Measurements from ENCODE around the gene TMEM43. TPM values are rescaled to one million over a fixed set of nuclear protein-coding genes. Genes with fewer than 3 reads are reported as not detected.

The TMEM43 gene
- total RNA-seq, 1 donor from 2014 or later = 52.0 TPM

DNA sequence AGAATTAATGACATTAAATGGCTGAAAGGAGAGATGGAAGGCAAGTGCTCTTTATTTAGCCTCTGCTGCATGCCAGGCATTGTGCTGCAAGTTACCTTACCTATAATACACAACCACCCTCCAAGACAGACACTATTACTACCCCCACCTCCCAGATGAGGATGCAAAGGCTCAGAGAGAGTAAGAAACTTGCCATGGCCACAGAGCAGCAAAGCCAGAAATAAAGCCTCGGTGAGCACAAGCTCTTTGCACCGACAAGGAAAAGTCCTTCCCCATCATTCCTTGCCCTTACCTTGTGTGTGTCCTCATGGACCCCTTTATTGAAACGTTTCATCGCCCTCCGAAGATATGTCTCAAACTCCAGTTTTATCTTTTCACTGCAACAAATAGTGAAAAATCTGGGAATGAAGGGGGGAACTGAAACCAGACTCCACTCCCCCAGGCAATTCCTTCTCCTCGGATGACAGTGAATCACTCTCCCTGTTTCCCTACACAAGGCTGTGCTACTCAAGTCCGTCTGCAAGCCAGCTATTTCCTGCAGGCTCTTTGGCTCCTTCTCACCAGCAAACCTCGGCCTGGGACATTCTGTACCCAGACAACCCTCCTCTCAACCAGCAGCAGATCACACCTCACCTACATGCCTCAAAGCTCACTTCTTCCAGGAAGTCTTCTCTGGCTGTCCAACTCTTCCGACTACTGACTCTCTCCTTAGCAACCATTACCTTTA lies 42.2 kb downstream of the TMEM43 start:
- no peaks in the 10 kb centered on the region for H3K27me3 Mint-ChIP-seq
- H3K27ac Mint-ChIP-seq = no peak overlapping the region
- peaks cover 9% of the 10 kb centered on the region for H3K4me1 Mint-ChIP-seq (ENCODE audit: unreplicated experiment)
- no peaks in the 10 kb centered on the region for H3K9me3 Mint-ChIP-seq
- no peak overlapping the region for H3K4me3 Mint-ChIP-seq
- DNase-seq (ENCODE audit: extremely low spot score, unreplicated experiment) = no peak
- peaks cover 74% of the 10 kb centered on the region for H3K36me3 Mint-ChIP-seq
- TF ChIP-seq, protein P1, sequence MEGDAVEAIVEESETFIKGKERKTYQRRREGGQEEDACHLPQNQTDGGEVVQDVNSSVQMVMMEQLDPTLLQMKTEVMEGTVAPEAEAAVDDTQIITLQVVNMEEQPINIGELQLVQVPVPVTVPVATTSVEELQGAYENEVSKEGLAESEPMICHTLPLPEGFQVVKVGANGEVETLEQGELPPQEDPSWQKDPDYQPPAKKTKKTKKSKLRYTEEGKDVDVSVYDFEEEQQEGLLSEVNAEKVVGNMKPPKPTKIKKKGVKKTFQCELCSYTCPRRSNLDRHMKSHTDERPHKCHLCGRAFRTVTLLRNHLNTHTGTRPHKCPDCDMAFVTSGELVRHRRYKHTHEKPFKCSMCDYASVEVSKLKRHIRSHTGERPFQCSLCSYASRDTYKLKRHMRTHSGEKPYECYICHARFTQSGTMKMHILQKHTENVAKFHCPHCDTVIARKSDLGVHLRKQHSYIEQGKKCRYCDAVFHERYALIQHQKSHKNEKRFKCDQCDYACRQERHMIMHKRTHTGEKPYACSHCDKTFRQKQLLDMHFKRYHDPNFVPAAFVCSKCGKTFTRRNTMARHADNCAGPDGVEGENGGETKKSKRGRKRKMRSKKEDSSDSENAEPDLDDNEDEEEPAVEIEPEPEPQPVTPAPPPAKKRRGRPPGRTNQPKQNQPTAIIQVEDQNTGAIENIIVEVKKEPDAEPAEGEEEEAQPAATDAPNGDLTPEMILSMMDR (conservative IDR thresholded peaks at IDR 0.05) = no peak

- Mint-ChIP-seq H3K4me1 (ENCODE audit: unreplicated experiment) (peaks cover 9% of the 10 kb centered on the region), H3K36me3 (peaks cover 61% of the 10 kb centered on the region), H3K27ac (no peak overlapping the region), H3K27me3 (no peaks in the 10 kb centered on the region), H3K9me3 (no peaks in the 10 kb centered on the region), H3K4me3 (no peak overlapping the region)
- DNase-seq (ENCODE audit: extremely low spot score, unreplicated experiment) = no peak
- TF ChIP-seq, protein P1 (conservative IDR thresholded peaks at IDR 0.05) = no peak
These were observed 44.6 kb downstream of the TMEM43 start for GRCh38 chr3:14169435-14169834.

- TF ChIP-seq, protein P1 (conservative IDR thresholded peaks at IDR 0.05) = no peak
- Mint-ChIP-seq H3K36me3 (peaks cover 56% of the 10 kb centered on the region), H3K27ac (no peak overlapping the region), H3K27me3 (no peaks in the 10 kb centered on the region), H3K9me3 (no peaks in the 10 kb centered on the region), H3K4me3 (no peak overlapping the region), H3K4me1 (ENCODE audit: unreplicated experiment) (peaks cover 11% of the 10 kb centered on the region)
- no peak for DNase-seq (ENCODE audit: extremely low spot score, unreplicated experiment)
These were observed 45.0 kb downstream of the TMEM43 start for GRCh38 chr3:14169871-14170270.

DNA sequence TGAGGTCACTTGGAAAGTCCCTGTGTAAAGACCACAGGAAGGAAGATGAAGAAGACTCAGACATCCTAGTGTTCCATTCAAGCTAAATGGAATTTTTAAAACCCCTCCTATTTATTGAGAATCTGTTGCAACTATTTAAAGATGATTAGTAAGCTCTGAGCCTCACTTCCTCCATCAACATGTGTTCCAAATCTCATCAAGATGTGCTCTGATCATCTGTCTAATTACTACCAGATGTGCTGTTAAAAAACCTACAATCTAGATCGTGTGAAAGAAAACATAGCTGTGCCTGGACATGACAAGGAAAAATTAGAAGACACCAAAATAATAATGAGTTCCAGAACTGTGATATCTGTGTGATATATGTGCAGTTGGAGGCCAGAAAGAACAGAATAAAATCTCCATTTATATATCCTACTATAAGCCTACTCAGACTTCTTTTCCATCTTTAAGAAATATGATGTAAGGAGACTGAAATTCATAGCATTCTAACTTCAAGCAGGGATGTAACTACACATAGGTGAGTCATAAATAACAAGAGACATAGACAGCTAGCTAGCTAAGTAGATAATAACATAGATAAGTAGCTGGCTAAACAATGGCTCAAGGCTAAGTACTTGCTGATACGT lies 45.8 kb downstream of the TMEM43 start:
- peak overlapping the region; percentile 3 for H3K4me3 Mint-ChIP-seq
- no peak overlapping the region for H3K27ac Mint-ChIP-seq
- TF ChIP-seq, protein P1 (conservative IDR thresholded peaks at IDR 0.05) = no peak
- no peak for DNase-seq (ENCODE audit: extremely low spot score, unreplicated experiment)
- H3K4me1 Mint-ChIP-seq (ENCODE audit: unreplicated experiment) = peaks cover 19% of the 10 kb centered on the region
- peaks cover 50% of the 10 kb centered on the region for H3K36me3 Mint-ChIP-seq
- H3K27me3 Mint-ChIP-seq = no peaks in the 10 kb centered on the region
- H3K9me3 Mint-ChIP-seq = no peaks in the 10 kb centered on the region

DNA sequence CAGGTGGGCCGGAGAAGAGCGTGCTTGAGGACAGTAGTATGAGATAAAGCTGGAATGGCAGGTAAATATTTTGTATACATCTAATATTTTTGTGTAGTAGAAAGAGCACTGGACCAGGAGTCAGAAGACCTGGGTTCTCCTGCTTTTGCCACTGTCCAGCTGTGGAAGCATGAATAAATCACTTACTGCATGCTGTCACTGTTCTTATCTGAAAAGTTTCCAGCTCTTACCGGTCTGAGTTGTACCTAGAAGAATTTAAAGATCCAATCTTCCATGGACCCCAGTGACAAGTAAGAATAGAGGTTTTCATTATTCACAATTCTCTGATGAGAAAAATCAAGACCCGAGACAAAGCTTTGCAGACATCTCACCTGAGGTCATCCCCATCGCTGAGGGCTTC lies 47.6 kb downstream of the TMEM43 start:
- H3K27me3 Mint-ChIP-seq = no peaks in the 10 kb centered on the region
- TF ChIP-seq, protein P1 (conservative IDR thresholded peaks at IDR 0.05) = no peak
- no peak overlapping the region for H3K27ac Mint-ChIP-seq
- H3K9me3 Mint-ChIP-seq = no peaks in the 10 kb centered on the region
- DNase-seq (ENCODE audit: extremely low spot score, unreplicated experiment) = no peak
- H3K4me3 Mint-ChIP-seq = no peak overlapping the region
- H3K36me3 Mint-ChIP-seq = peaks cover 33% of the 10 kb centered on the region
- H3K4me1 Mint-ChIP-seq (ENCODE audit: unreplicated experiment) = peaks cover 30% of the 10 kb centered on the region

All from type B pancreatic cell (in vitro differentiated cells).